Activated CD8-positive, alpha-beta memory T cell treated with anti-CD3 and anti-CD28 coated beads, Interleukin-2, amount 50 U/mL, for 1 hour (primary cell): Measurements from ENCODE around the gene PPBP.

Source experiments
- DNase-seq: peaks from one replicate; pipeline ENCODE4 v3.0.0-alpha.2; 2020; ENCODE audit errors: extremely low read depth

The PPBP gene

GRCh38 chr4:73948291-73948690, 39.7 kb downstream of the PPBP start:
- DNase-seq = no peak

- no peak for DNase-seq
These were observed 40.6 kb downstream of the PPBP start for GRCh38 chr4:73947239-73947985.

- no peak for DNase-seq
These were observed 42.1 kb downstream of the PPBP start for GRCh38 chr4:73945674-73946449.

- DNase-seq = no peak
These were observed 42.9 kb downstream of the PPBP start for GRCh38 chr4:73945140-73945539.

GRCh38 chr4:73944061-73944875, 43.7 kb downstream of the PPBP start:
- no peak for DNase-seq

GRCh38 chr4:73943555-73943954, 44.4 kb downstream of the PPBP start:
- no peak for DNase-seq

- no peak for DNase-seq
These were observed 51.0 kb downstream of the PPBP start for GRCh38 chr4:73936969-73937368.
